Suppressor macrophage treated with lipopolysaccharide for 4 hours (primary cell): Measurements from ENCODE around the gene WASF2.
"Not testable (repeated sequence)": the region's sequence is repeated elsewhere in the genome, so short reads cannot be mapped to it uniquely, and the experiment has no call there.

ENCODE experiments used
- DNase-seq: peaks from one replicate; pipeline ENCODE4 v3.0.0-alpha.2; 2020

WASF2 gene

GRCh38 chr1:27416387-27417111 lies 73.4 kb downstream of the WASF2 start:
- DNase-seq: peak; percentile 65

- no peak for DNase-seq
Observed at GRCh38 chr1:27414091-27414490, 75.9 kb downstream of the WASF2 start.

- no peak for DNase-seq
Observed at GRCh38 chr1:27413004-27413403, 77.0 kb downstream of the WASF2 start.

- no peak for DNase-seq
Observed at GRCh38 chr1:27412502-27412901, 77.5 kb downstream of the WASF2 start.

GRCh38 chr1:27410709-27411108 lies 79.3 kb downstream of the WASF2 start:
- DNase-seq: no peak

- no peak for DNase-seq
Observed at GRCh38 chr1:27409669-27410068, 80.3 kb downstream of the WASF2 start.

GRCh38 chr1:27408151-27408550 lies 81.8 kb downstream of the WASF2 start:
- DNase-seq: no peak

GRCh38 chr1:27406791-27407190 lies 83.2 kb downstream of the WASF2 start:
- DNase-seq: not testable (repeated sequence)

GRCh38 chr1:27406362-27406680 lies 83.6 kb downstream of the WASF2 start:
- no peak for DNase-seq

GRCh38 chr1:27405598-27406361 lies 84.2 kb downstream of the WASF2 start:
- not testable (repeated sequence) for DNase-seq

GRCh38 chr1:27405074-27405473 lies 84.9 kb downstream of the WASF2 start:
- DNase-seq: no peak

- no peak for DNase-seq
Observed at GRCh38 chr1:27403931-27404330, 86.0 kb downstream of the WASF2 start.

- peak; percentile 71 for DNase-seq
Observed at GRCh38 chr1:27403065-27403726, 86.8 kb downstream of the WASF2 start.

- DNase-seq: peak; percentile 70
Observed at GRCh38 chr1:27402349-27402754, 87.6 kb downstream of the WASF2 start.

GRCh38 chr1:27400963-27401341 lies 89.0 kb downstream of the WASF2 start:
- no peak for DNase-seq

GRCh38 chr1:27400082-27400962 lies 89.6 kb downstream of the WASF2 start:
- DNase-seq: no peak

GRCh38 chr1:27399251-27400025 lies 90.5 kb downstream of the WASF2 start:
- no peak for DNase-seq

- DNase-seq: no peak
Observed at GRCh38 chr1:27398405-27399149, 91.4 kb downstream of the WASF2 start.

GRCh38 chr1:27397749-27398148 lies 92.2 kb downstream of the WASF2 start:
- DNase-seq: no peak

GRCh38 chr1:27397110-27397509 lies 92.9 kb downstream of the WASF2 start:
- DNase-seq: no peak

GRCh38 chr1:27395441-27396195 lies 94.3 kb downstream of the WASF2 start:
- peak; percentile 76 for DNase-seq
